ENCODE results near the gene TRIP10.
"Not testable (repeated sequence)": the region's sequence is repeated elsewhere in the genome, so short reads cannot be mapped to it uniquely, and the experiment has no call there.

TRIP10 gene

GRCh38 chr19:6771648-6772027 lies 32.2 kb downstream of the TRIP10 start:
- DNase-seq = not testable (repeated sequence)

- DNase-seq = no peak
Measured at GRCh38 chr19:6772028-6772865, 32.8 kb downstream of the TRIP10 start, which contains the start of gene VAV1. VAV1 (plus strand) TSS chr19:6772708; CDS start chr19:6772808, 100 bp downstream.

- no peak for DNase-seq
Measured at GRCh38 chr19:6772866-6773322, 33.4 kb downstream of the TRIP10 start.

GRCh38 chr19:6773323-6773931 lies 33.9 kb downstream of the TRIP10 start:
- DNase-seq = no peak

- no peak for DNase-seq
Measured at GRCh38 chr19:6774821-6775707, 35.6 kb downstream of the TRIP10 start.

- DNase-seq = not testable (repeated sequence)
Measured at GRCh38 chr19:6776045-6776444, 36.6 kb downstream of the TRIP10 start.

GRCh38 chr19:6776999-6777398 lies 37.5 kb downstream of the TRIP10 start:
- DNase-seq = no peak

GRCh38 chr19:6777434-6777833 lies 38.0 kb downstream of the TRIP10 start:
- DNase-seq = no peak

- DNase-seq = no peak
Measured at GRCh38 chr19:6778386-6778785, 38.9 kb downstream of the TRIP10 start.

GRCh38 chr19:6779206-6779605 lies 39.7 kb downstream of the TRIP10 start:
- DNase-seq = no peak

- DNase-seq = no peak
Measured at GRCh38 chr19:6787393-6787792, 47.9 kb downstream of the TRIP10 start.

GRCh38 chr19:6788896-6789295 lies 49.4 kb downstream of the TRIP10 start:
- DNase-seq = no peak

GRCh38 chr19:6790194-6791128 lies 51.0 kb downstream of the TRIP10 start:
- DNase-seq = no peak

- DNase-seq = no peak
Measured at GRCh38 chr19:6791237-6791636, 51.8 kb downstream of the TRIP10 start.

GRCh38 chr19:6793411-6793810 lies 53.9 kb downstream of the TRIP10 start:
- DNase-seq = no peak

- DNase-seq = no peak
Measured at GRCh38 chr19:6793973-6794372, 54.5 kb downstream of the TRIP10 start.

- no peak for DNase-seq
Measured at GRCh38 chr19:6794686-6795431, 55.4 kb downstream of the TRIP10 start.

GRCh38 chr19:6796278-6796677 lies 56.8 kb downstream of the TRIP10 start:
- DNase-seq = no peak

GRCh38 chr19:6797646-6798045 lies 58.2 kb downstream of the TRIP10 start:
- DNase-seq = no peak

- not testable (repeated sequence) for DNase-seq
Measured at GRCh38 chr19:6800160-6800790, 60.8 kb downstream of the TRIP10 start.

- DNase-seq = no peak
Measured at GRCh38 chr19:6800991-6801484, 61.6 kb downstream of the TRIP10 start.
